GM23338 (cell line): ENCODE measurements around the gene CFAP70. TPM values are rescaled to one million over a fixed set of nuclear protein-coding genes. Genes with fewer than 3 reads are reported as not detected.

Source experiments
- CREB1 ChIP-seq: fragments of 250-450 bp; sonication (Bioruptor Pico); IDR thresholded peaks from 2 replicates; pipeline ENCODE4 v1.5.0; 2020; ENCODE audit warnings: low read depth, mild to moderate bottlenecking, moderate library complexity
- EZH2phosphoT487 ChIP-seq: fragments of 200-600 bp; sonication (generic); IDR thresholded peaks from one replicate; pipeline ENCODE4 v1.8.1; 2018; ENCODE audit warnings: antibody characterized with exemption; ENCODE audit not compliant: unreplicated experiment
- NANOG ChIP-seq: IDR thresholded peaks from 2 replicates; pipeline ENCODE4 v1.6.1; 2016; ENCODE audit warnings: antibody characterized with exemption, borderline replicate concordance
- POLR2AphosphoS5 ChIP-seq: IDR thresholded peaks from 2 replicates; pipeline ENCODE4 v1.6.1; 2016; ENCODE audit warnings: antibody characterized with exemption, low read depth
- STAT1 ChIP-seq: IDR thresholded peaks from one replicate; pipeline ENCODE4 v1.6.1; 2016; ENCODE audit warnings: antibody characterized with exemption; ENCODE audit not compliant: unreplicated experiment
- ZNF114 ChIP-seq: fragments of 250-450 bp; sonication (Bioruptor Pico); IDR thresholded peaks from 2 replicates; pipeline ENCODE4 v1.5.0; 2020; ENCODE audit warnings: mild to moderate bottlenecking, moderate library complexity
- ZNF331 ChIP-seq: fragments of 250-450 bp; sonication (Bioruptor Pico); IDR thresholded peaks from 2 replicates; pipeline ENCODE4 v1.5.0; 2020; ENCODE audit warnings: low read depth, mild to moderate bottlenecking, moderate library complexity
- polyA plus RNA-seq: library from polyadenylated mRNA; unstranded; fragments of >200 nt; fragmentation: Nextera tagmentation; extraction: Ambion mirVana; gene quantifications from 2 replicates; pipeline ENCODE4 v1.2.1, GENCODE V29; 2016
- total RNA-seq: library from RNA; depleted of rRNA; stranded (reverse); fragments of >200 nt; shearing (Covaris generic); gene quantifications from 2 replicates; pipeline ENCODE4 v1.2.3, GENCODE V29; 2014
- TF ChIP-seq, protein P1 (sequence below): fragments of 250-450 bp; sonication (Bioruptor Pico); IDR thresholded peaks from 2 replicates; pipeline ENCODE4 v1.5.0; 2020; ENCODE audit warnings: mild to moderate bottlenecking, moderate library complexity
- TF ChIP-seq, protein P2 (sequence below): IDR thresholded peaks from 2 replicates; pipeline ENCODE4 v1.6.1; 2016; ENCODE audit warnings: antibody characterized with exemption
- TF ChIP-seq, protein P3 (sequence below): IDR thresholded peaks from one replicate; pipeline ENCODE4 v1.6.1; 2018; ENCODE audit warnings: antibody characterized with exemption; ENCODE audit not compliant: unreplicated experiment

CFAP70 gene
- total and polyA plus RNA-seq, 2 experiments from 2014 or later = 0.17 to 0.24 TPM

DNA sequence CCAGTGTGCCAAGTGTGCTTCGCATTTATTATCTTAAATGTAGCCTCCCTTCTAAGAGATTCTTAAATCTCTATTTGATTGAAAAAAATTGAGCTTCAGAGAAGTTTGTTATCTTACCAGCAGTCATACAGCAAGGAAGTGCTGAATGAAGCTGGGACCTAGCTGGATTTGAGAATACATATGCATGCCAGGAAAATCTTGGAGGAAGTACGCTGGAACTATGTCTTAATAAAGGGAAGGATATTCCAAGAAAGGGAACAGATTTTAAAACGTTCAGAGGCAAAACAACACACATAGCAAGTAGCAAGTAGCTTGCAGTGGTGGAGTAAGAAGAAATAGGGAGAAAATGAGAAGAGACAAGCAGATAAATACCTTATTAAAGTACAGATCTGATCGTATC lies 1.5 kb downstream of the CFAP70 start (continued):
- TF ChIP-seq, protein P1, sequence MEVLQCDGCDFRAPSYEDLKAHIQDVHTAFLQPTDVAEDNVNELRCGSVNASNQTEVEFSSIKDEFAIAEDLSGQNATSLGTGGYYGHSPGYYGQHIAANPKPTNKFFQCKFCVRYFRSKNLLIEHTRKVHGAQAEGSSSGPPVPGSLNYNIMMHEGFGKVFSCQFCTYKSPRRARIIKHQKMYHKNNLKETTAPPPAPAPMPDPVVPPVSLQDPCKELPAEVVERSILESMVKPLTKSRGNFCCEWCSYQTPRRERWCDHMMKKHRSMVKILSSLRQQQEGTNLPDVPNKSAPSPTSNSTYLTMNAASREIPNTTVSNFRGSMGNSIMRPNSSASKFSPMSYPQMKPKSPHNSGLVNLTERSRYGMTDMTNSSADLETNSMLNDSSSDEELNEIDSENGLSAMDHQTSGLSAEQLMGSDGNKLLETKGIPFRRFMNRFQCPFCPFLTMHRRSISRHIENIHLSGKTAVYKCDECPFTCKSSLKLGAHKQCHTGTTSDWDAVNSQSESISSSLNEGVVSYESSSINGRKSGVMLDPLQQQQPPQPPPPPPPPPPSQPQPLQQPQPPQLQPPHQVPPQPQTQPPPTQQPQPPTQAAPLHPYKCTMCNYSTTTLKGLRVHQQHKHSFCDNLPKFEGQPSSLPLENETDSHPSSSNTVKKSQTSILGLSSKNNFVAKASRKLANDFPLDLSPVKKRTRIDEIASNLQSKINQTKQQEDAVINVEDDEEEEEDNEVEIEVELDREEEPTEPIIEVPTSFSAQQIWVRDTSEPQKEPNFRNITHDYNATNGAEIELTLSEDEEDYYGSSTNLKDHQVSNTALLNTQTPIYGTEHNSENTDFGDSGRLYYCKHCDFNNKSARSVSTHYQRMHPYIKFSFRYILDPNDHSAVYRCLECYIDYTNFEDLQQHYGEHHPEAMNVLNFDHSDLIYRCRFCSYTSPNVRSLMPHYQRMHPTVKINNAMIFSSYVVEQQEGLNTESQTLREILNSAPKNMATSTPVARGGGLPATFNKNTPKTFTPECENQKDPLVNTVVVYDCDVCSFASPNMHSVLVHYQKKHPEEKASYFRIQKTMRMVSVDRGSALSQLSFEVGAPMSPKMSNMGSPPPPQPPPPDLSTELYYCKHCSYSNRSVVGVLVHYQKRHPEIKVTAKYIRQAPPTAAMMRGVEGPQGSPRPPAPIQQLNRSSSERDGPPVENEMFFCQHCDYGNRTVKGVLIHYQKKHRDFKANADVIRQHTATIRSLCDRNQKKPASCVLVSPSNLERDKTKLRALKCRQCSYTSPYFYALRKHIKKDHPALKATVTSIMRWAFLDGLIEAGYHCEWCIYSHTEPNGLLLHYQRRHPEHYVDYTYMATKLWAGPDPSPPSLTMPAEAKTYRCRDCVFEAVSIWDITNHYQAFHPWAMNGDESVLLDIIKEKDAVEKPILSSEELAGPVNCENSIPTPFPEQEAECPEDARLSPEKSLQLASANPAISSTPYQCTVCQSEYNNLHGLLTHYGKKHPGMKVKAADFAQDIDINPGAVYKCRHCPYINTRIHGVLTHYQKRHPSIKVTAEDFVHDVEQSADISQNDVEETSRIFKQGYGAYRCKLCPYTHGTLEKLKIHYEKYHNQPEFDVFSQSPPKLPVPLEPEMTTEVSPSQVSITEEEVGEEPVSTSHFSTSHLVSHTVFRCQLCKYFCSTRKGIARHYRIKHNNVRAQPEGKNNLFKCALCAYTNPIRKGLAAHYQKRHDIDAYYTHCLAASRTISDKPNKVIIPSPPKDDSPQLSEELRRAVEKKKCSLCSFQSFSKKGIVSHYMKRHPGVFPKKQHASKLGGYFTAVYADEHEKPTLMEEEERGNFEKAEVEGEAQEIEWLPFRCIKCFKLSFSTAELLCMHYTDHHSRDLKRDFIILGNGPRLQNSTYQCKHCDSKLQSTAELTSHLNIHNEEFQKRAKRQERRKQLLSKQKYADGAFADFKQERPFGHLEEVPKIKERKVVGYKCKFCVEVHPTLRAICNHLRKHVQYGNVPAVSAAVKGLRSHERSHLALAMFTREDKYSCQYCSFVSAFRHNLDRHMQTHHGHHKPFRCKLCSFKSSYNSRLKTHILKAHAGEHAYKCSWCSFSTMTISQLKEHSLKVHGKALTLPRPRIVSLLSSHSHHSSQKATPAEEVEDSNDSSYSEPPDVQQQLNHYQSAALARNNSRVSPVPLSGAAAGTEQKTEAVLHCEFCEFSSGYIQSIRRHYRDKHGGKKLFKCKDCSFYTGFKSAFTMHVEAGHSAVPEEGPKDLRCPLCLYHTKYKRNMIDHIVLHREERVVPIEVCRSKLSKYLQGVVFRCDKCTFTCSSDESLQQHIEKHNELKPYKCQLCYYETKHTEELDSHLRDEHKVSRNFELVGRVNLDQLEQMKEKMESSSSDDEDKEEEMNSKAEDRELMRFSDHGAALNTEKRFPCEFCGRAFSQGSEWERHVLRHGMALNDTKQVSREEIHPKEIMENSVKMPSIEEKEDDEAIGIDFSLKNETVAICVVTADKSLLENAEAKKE (CRISPR knock-in tag) = no peak
- TF ChIP-seq ZNF114 (CRISPR knock-in tag) = no peak
- no peak for TF ChIP-seq STAT1
- TF ChIP-seq CREB1 (CRISPR knock-in tag) = no peak
- TF ChIP-seq, protein P2, sequence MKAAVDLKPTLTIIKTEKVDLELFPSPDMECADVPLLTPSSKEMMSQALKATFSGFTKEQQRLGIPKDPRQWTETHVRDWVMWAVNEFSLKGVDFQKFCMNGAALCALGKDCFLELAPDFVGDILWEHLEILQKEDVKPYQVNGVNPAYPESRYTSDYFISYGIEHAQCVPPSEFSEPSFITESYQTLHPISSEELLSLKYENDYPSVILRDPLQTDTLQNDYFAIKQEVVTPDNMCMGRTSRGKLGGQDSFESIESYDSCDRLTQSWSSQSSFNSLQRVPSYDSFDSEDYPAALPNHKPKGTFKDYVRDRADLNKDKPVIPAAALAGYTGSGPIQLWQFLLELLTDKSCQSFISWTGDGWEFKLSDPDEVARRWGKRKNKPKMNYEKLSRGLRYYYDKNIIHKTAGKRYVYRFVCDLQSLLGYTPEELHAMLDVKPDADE = no peak
- TF ChIP-seq ZNF331 = no peak
- no peak for TF ChIP-seq EZH2phosphoT487
- TF ChIP-seq POLR2AphosphoS5 = no peak
- TF ChIP-seq, protein P3, sequence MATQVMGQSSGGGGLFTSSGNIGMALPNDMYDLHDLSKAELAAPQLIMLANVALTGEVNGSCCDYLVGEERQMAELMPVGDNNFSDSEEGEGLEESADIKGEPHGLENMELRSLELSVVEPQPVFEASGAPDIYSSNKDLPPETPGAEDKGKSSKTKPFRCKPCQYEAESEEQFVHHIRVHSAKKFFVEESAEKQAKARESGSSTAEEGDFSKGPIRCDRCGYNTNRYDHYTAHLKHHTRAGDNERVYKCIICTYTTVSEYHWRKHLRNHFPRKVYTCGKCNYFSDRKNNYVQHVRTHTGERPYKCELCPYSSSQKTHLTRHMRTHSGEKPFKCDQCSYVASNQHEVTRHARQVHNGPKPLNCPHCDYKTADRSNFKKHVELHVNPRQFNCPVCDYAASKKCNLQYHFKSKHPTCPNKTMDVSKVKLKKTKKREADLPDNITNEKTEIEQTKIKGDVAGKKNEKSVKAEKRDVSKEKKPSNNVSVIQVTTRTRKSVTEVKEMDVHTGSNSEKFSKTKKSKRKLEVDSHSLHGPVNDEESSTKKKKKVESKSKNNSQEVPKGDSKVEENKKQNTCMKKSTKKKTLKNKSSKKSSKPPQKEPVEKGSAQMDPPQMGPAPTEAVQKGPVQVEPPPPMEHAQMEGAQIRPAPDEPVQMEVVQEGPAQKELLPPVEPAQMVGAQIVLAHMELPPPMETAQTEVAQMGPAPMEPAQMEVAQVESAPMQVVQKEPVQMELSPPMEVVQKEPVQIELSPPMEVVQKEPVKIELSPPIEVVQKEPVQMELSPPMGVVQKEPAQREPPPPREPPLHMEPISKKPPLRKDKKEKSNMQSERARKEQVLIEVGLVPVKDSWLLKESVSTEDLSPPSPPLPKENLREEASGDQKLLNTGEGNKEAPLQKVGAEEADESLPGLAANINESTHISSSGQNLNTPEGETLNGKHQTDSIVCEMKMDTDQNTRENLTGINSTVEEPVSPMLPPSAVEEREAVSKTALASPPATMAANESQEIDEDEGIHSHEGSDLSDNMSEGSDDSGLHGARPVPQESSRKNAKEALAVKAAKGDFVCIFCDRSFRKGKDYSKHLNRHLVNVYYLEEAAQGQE = no peak
- no peak for TF ChIP-seq NANOG
